ENCODE results near the gene FAM13C.
"Not testable (repeated sequence)": the region's sequence is repeated elsewhere in the genome, so short reads cannot be mapped to it uniquely, and the experiment has no call there.

The FAM13C gene

GRCh38 chr10:59225211-59225610, 137.1 kb downstream of the FAM13C start:
- no peak for DNase-seq

GRCh38 chr10:59223597-59223996, 138.8 kb downstream of the FAM13C start:
- not testable (repeated sequence) for DNase-seq

GRCh38 chr10:59222788-59223187, 139.6 kb downstream of the FAM13C start:
- DNase-seq = no peak

- DNase-seq = no peak
Observed at GRCh38 chr10:59216178-59216869, 146.0 kb downstream of the FAM13C start.

GRCh38 chr10:59214160-59214559, 148.2 kb downstream of the FAM13C start:
- no peak for DNase-seq

- DNase-seq = no peak
Observed at GRCh38 chr10:59212301-59212798, 150.0 kb downstream of the FAM13C start.

GRCh38 chr10:59206204-59206720, 156.1 kb downstream of the FAM13C start:
- DNase-seq = no peak

Data from hematopoietic multipotent progenitor cell treated with erythropoietin and hydrocortisone succinate and interleukin-3 and kit ligand, for 4 days (in vitro differentiated cells).